Brain microvascular endothelial cell (primary cell): ENCODE measurements around the gene TMTC4.

Experiments used
- DNase-seq: peaks from one replicate; pipeline ENCODE4 v3.0.0-alpha.2; 2020
- H3K27ac ChIP-seq: fragments of 250-450 bp; sonication (Bioruptor Pico); 2 replicates; pipeline ENCODE4 v1.5.1; 2020; ENCODE audit warnings: mild to moderate bottlenecking, moderate library complexity
- H3K27me3 ChIP-seq: fragments of 250-450 bp; sonication (Bioruptor Pico); replicated peaks from 2 replicates; pipeline ENCODE4 v1.5.1; 2020; ENCODE audit warnings: mild to moderate bottlenecking
- H3K36me3 ChIP-seq: fragments of 250-450 bp; sonication (Bioruptor Pico); replicated peaks from 2 replicates; pipeline ENCODE4 v1.5.1; 2020; ENCODE audit warnings: mild to moderate bottlenecking
- H3K4me3 ChIP-seq: 2 replicates; pipeline ENCODE4 v1.5.1; 2011; ENCODE audit warnings: low read depth, mild to moderate bottlenecking, control low read depth, low read length, moderate library complexity
- CTCF ChIP-seq: IDR thresholded peaks from 2 replicates; pipeline ENCODE4 v1.5.1; 2011; ENCODE audit warnings: low read depth, mild to moderate bottlenecking, moderate library complexity, low read length, control low read depth, inconsistent platforms; ENCODE audit errors: missing control alignments
- in situ Hi-C: cut with HindIII; loops from 2 replicates; pipeline ENCODE4 v1.10.0; 2017; ENCODE audit warnings: low sequenced_read_pairs, low pct_ligation_motif_present

Gene TMTC4

GRCh38 chr13:100602493-100603111, 72.0 kb downstream of the TMTC4 start:
- H3K4me3 ChIP-seq = no peak overlapping the region
- no peak overlapping the region for H3K27ac ChIP-seq
- no peak for TF ChIP-seq CTCF
- DNase-seq = no peak
- H3K36me3 ChIP-seq = no peaks in the 10 kb centered on the region
- H3K27me3 ChIP-seq = no peaks in the 10 kb centered on the region
- in situ Hi-C loops = no loop called here

- Histone ChIP-seq H3K27ac (no peak overlapping the region), H3K4me3 (no peak overlapping the region), H3K27me3 (no peaks in the 10 kb centered on the region), H3K36me3 (no peaks in the 10 kb centered on the region)
- in situ Hi-C loops = no loop called here
- DNase-seq = no peak
- no peak for TF ChIP-seq CTCF
Observed at GRCh38 chr13:100601716-100602115, 72.9 kb downstream of the TMTC4 start.

- no peaks in the 10 kb centered on the region for H3K36me3 ChIP-seq
- H3K27ac ChIP-seq = no peak overlapping the region
- H3K4me3 ChIP-seq = no peak overlapping the region
- H3K27me3 ChIP-seq = no peaks in the 10 kb centered on the region
- no peak for DNase-seq
- in situ Hi-C loops = no loop called here
- no peak for TF ChIP-seq CTCF
Observed at GRCh38 chr13:100600915-100601314, 73.7 kb downstream of the TMTC4 start.

GRCh38 chr13:100600461-100600860, 74.1 kb downstream of the TMTC4 start:
- DNase-seq = no peak
- no peak overlapping the region for H3K4me3 ChIP-seq
- no peak overlapping the region for H3K27ac ChIP-seq
- in situ Hi-C loops = no loop called here
- H3K27me3 ChIP-seq = no peaks in the 10 kb centered on the region
- no peaks in the 10 kb centered on the region for H3K36me3 ChIP-seq
- no peak for TF ChIP-seq CTCF

GRCh38 chr13:100597253-100597652, 77.3 kb downstream of the TMTC4 start:
- Histone ChIP-seq H3K27ac (no peak overlapping the region), H3K27me3 (no peaks in the 10 kb centered on the region), H3K36me3 (no peaks in the 10 kb centered on the region), H3K4me3 (no peak overlapping the region)
- in situ Hi-C loops = no loop called here
- DNase-seq = peak; percentile 24
- TF ChIP-seq CTCF = no peak

- H3K27me3 ChIP-seq = no peaks in the 10 kb centered on the region
- H3K36me3 ChIP-seq = no peaks in the 10 kb centered on the region
- in situ Hi-C loops = no loop called here
- no peak overlapping the region for H3K4me3 ChIP-seq
- no peak for DNase-seq
- no peak for TF ChIP-seq CTCF
- no peak overlapping the region for H3K27ac ChIP-seq
Observed at GRCh38 chr13:100596516-100596915, 78.1 kb downstream of the TMTC4 start.
